GM21423 (cell line): ENCODE measurements around the gene ZNF292.
"Not testable (repeated sequence)": the region's sequence is repeated elsewhere in the genome, so short reads cannot be mapped to it uniquely, and the experiment has no call there.

Experiments used
- ATAC-seq: cut with Tn5 transposase; IDR thresholded peaks from one replicate; pipeline ENCODE4 v1.9.1; 2021; ENCODE audit warnings: mild to moderate bottlenecking, moderate library complexity; ENCODE audit not compliant: unreplicated experiment

ZNF292 gene

GRCh38 chr6:87261534-87261933, 106.2 kb downstream of the ZNF292 start:
- no peak for ATAC-seq

- ATAC-seq = no peak
Measured at GRCh38 chr6:87264481-87264880, 109.1 kb downstream of the ZNF292 start.

GRCh38 chr6:87274660-87275274, 119.4 kb downstream of the ZNF292 start:
- ATAC-seq = no peak

GRCh38 chr6:87276624-87277023, 121.3 kb downstream of the ZNF292 start:
- no peak for ATAC-seq

- ATAC-seq = no peak
Measured at GRCh38 chr6:87277123-87277522, 121.8 kb downstream of the ZNF292 start.

GRCh38 chr6:87279196-87279595, 123.8 kb downstream of the ZNF292 start:
- ATAC-seq = no peak

- ATAC-seq = no peak
Measured at GRCh38 chr6:87281426-87281825, 126.1 kb downstream of the ZNF292 start.

- no peak for ATAC-seq
Measured at GRCh38 chr6:87282743-87283142, 127.4 kb downstream of the ZNF292 start.

- no peak for ATAC-seq
Measured at GRCh38 chr6:87283461-87283860, 128.1 kb downstream of the ZNF292 start.

- no peak for ATAC-seq
Measured at GRCh38 chr6:87287251-87287650, 131.9 kb downstream of the ZNF292 start.

GRCh38 chr6:87289571-87289970, 134.2 kb downstream of the ZNF292 start:
- no peak for ATAC-seq

- ATAC-seq = no peak
Measured at GRCh38 chr6:87291883-87292282, 136.5 kb downstream of the ZNF292 start.

- ATAC-seq = no peak
Measured at GRCh38 chr6:87293526-87293925, 138.2 kb downstream of the ZNF292 start.

- ATAC-seq = no peak
Measured at GRCh38 chr6:87297119-87297518, 141.8 kb downstream of the ZNF292 start.

GRCh38 chr6:87301277-87301676, 145.9 kb downstream of the ZNF292 start:
- not testable (repeated sequence) for ATAC-seq

GRCh38 chr6:87308970-87309369, 153.6 kb downstream of the ZNF292 start:
- ATAC-seq = no peak

GRCh38 chr6:87312860-87313259, 157.5 kb downstream of the ZNF292 start:
- ATAC-seq = no peak
